ENCODE measurements around the gene SURF2. TPM values are rescaled to one million over a fixed set of nuclear protein-coding genes. Genes with fewer than 3 reads are reported as not detected.

Gene SURF2

Small RNA genes within 50 kb of the gene (small RNA-seq; reads per million reads assigned to genes)
- gene RF00019 (not detected), gene SNORD24 (not detected), gene SNORD36A (not detected), gene SNORD36B (not detected), gene SNORD36C (not detected)
